Stimulated activated CD4-positive, alpha-beta T cell treated with anti-CD3 and anti-CD28 coated beads, Interleukin-2, amount 100 ng/mL, for 4 hours (primary cell): ENCODE measurements around the gene PHF21B.
"Not testable (repeated sequence)": the region's sequence is repeated elsewhere in the genome, so short reads cannot be mapped to it uniquely, and the experiment has no call there.

Experiments used
- DNase-seq: peaks from one replicate; pipeline ENCODE4 v3.0.0-alpha.2; 2020; ENCODE audit warnings: low read depth

PHF21B gene

GRCh38 chr22:44933666-44934453 is 75.9 kb downstream of the PHF21B start:
- no peak for DNase-seq

- no peak for DNase-seq
Observed at GRCh38 chr22:44932493-44932892, 77.3 kb downstream of the PHF21B start.

GRCh38 chr22:44931766-44932165 is 78.0 kb downstream of the PHF21B start:
- no peak for DNase-seq

GRCh38 chr22:44931077-44931540 is 78.7 kb downstream of the PHF21B start:
- DNase-seq = no peak

GRCh38 chr22:44930711-44931035 is 79.1 kb downstream of the PHF21B start:
- no peak for DNase-seq

GRCh38 chr22:44930016-44930710 is 79.6 kb downstream of the PHF21B start:
- DNase-seq = no peak

GRCh38 chr22:44929359-44930015 is 80.3 kb downstream of the PHF21B start:
- DNase-seq = no peak

- DNase-seq = no peak
Observed at GRCh38 chr22:44928711-44929358, 81.0 kb downstream of the PHF21B start.

GRCh38 chr22:44928136-44928463 is 81.7 kb downstream of the PHF21B start:
- DNase-seq = no peak

- DNase-seq = no peak
Observed at GRCh38 chr22:44927463-44928135, 82.2 kb downstream of the PHF21B start.

GRCh38 chr22:44926491-44927415 is 83.1 kb downstream of the PHF21B start:
- DNase-seq = no peak

GRCh38 chr22:44926124-44926475 is 83.7 kb downstream of the PHF21B start:
- no peak for DNase-seq

- no peak for DNase-seq
Observed at GRCh38 chr22:44925465-44926123, 84.2 kb downstream of the PHF21B start.

GRCh38 chr22:44924710-44925109 is 85.1 kb downstream of the PHF21B start:
- DNase-seq = no peak

GRCh38 chr22:44924098-44924497 is 85.7 kb downstream of the PHF21B start:
- DNase-seq = no peak

GRCh38 chr22:44921766-44922165 is 88.0 kb downstream of the PHF21B start:
- DNase-seq = not testable (repeated sequence)

GRCh38 chr22:44920183-44920582 is 89.6 kb downstream of the PHF21B start:
- no peak for DNase-seq

- no peak for DNase-seq
Observed at GRCh38 chr22:44919691-44920090, 90.1 kb downstream of the PHF21B start.

GRCh38 chr22:44918925-44919392 is 90.8 kb downstream of the PHF21B start:
- DNase-seq = no peak

- DNase-seq = no peak
Observed at GRCh38 chr22:44918166-44918924, 91.5 kb downstream of the PHF21B start.
